SK-N-SH treated with all-trans-retinoic acid at 6 μM for 48 hours (cell line): ENCODE data around the gene LIFR.

ENCODE experiments used
- ATAC-seq: fragments of 200-7000 bp; cut with Tn5 transposase; 3 replicates; pipeline ENCODE4 v1.9.1; 2020; ENCODE audit warnings: mild to moderate bottlenecking, moderate library complexity
- ARNTL ChIP-seq: fragments of 450-650 bp; formaldehyde crosslinking; IDR thresholded peaks from 2 replicates; pipeline ENCODE4 v1.5.0; 2020; ENCODE audit warnings: low read depth, mild to moderate bottlenecking, moderate library complexity, borderline replicate concordance
- BACH2 ChIP-seq: fragments of 250-450 bp; sonication (Bioruptor Pico); IDR thresholded peaks from 2 replicates; pipeline ENCODE4 v1.9.0; 2021; ENCODE audit warnings: mild to moderate bottlenecking, borderline replicate concordance
- CREB5 ChIP-seq: fragments of 250-450 bp; sonication (Bioruptor Pico); IDR thresholded peaks from 2 replicates; pipeline ENCODE4 v1.5.1; 2020; ENCODE audit warnings: low read depth, mild to moderate bottlenecking, moderate library complexity
- CSDC2 ChIP-seq: fragments of 250-450 bp; sonication (Bioruptor Pico); IDR thresholded peaks from 2 replicates; pipeline ENCODE4 v1.5.0; 2020; ENCODE audit warnings: mild to moderate bottlenecking, moderate library complexity
- CSRNP3 ChIP-seq: fragments of 250-450 bp; sonication (Bioruptor Pico); IDR thresholded peaks from 2 replicates; pipeline ENCODE4 v1.5.1; 2021; ENCODE audit warnings: mild to moderate bottlenecking, moderate library complexity
- GLIS3 ChIP-seq: fragments of 250-450 bp; sonication (Bioruptor Pico); IDR thresholded peaks from 2 replicates; pipeline ENCODE4 v1.5.0; 2020; ENCODE audit warnings: mild to moderate bottlenecking, moderate library complexity
- OSR1 ChIP-seq: fragments of 250-450 bp; sonication (Bioruptor Pico); IDR thresholded peaks from 2 replicates; pipeline ENCODE4 v1.8.0; 2022; ENCODE audit warnings: moderate library complexity, mild to moderate bottlenecking, inconsistent platforms
- PATZ1 ChIP-seq: fragments of 250-450 bp; sonication (Bioruptor Pico); IDR thresholded peaks from 2 replicates; pipeline ENCODE4 v1.8.0; 2020; ENCODE audit warnings: mild to moderate bottlenecking, moderate library complexity, borderline replicate concordance
- POU6F1 ChIP-seq: fragments of 250-450 bp; sonication (Bioruptor Pico); IDR thresholded peaks from 2 replicates; pipeline ENCODE4 v1.8.0; 2021; ENCODE audit warnings: low read depth, mild to moderate bottlenecking, moderate library complexity, borderline replicate concordance
- PPARA ChIP-seq: fragments of 250-450 bp; sonication (Bioruptor Pico); IDR thresholded peaks from 2 replicates; pipeline ENCODE4 v1.5.0; 2020; ENCODE audit warnings: mild to moderate bottlenecking, borderline replicate concordance
- RARB ChIP-seq: fragments of 250-450 bp; sonication (Bioruptor Pico); IDR thresholded peaks from 2 replicates; pipeline ENCODE4 v1.8.0; 2021; ENCODE audit warnings: mild to moderate bottlenecking, moderate library complexity
- SNAI2 ChIP-seq: fragments of 250-450 bp; sonication (Bioruptor Pico); IDR thresholded peaks from 2 replicates; pipeline ENCODE4 v1.5.0; 2020; ENCODE audit warnings: mild to moderate bottlenecking, moderate library complexity
- TCF4 ChIP-seq: fragments of 250-450 bp; sonication (Bioruptor Pico); IDR thresholded peaks from 2 replicates; pipeline ENCODE4 v1.8.0; 2021; ENCODE audit warnings: mild to moderate bottlenecking, moderate library complexity, borderline replicate concordance
- TOX ChIP-seq: fragments of 250-450 bp; sonication (Bioruptor Pico); IDR thresholded peaks from 2 replicates; pipeline ENCODE4 v1.8.0; 2021; ENCODE audit warnings: mild to moderate bottlenecking, moderate library complexity, borderline replicate concordance
- TSHZ2 ChIP-seq: fragments of 250-450 bp; sonication (Bioruptor Pico); IDR thresholded peaks from 2 replicates; pipeline ENCODE4 v1.5.0; 2020; ENCODE audit warnings: mild to moderate bottlenecking, moderate library complexity
- ZC3H10 ChIP-seq: fragments of 250-450 bp; sonication (Bioruptor Pico); IDR thresholded peaks from 2 replicates; pipeline ENCODE4 v1.5.1; 2021; ENCODE audit warnings: mild to moderate bottlenecking, moderate library complexity
- ZFP3 ChIP-seq: fragments of 250-450 bp; sonication (Bioruptor Pico); IDR thresholded peaks from 2 replicates; pipeline ENCODE4 v1.5.0; 2020; ENCODE audit warnings: mild to moderate bottlenecking, moderate library complexity
- ZFP30 ChIP-seq: fragments of 450-650 bp; formaldehyde crosslinking; IDR thresholded peaks from 2 replicates; pipeline ENCODE4 v1.5.0; 2022; ENCODE audit warnings: mild to moderate bottlenecking, moderate library complexity
- ZNF565 ChIP-seq: fragments of 450-650 bp; formaldehyde crosslinking; conservative IDR thresholded peaks from 2 replicates; pipeline ENCODE4 v1.5.0; 2020; ENCODE audit warnings: low read depth, mild to moderate bottlenecking, moderate library complexity
- ZNF70 ChIP-seq: fragments of 450-650 bp; formaldehyde crosslinking; IDR thresholded peaks from 2 replicates; pipeline ENCODE4 v1.5.0; 2020; ENCODE audit warnings: mild to moderate bottlenecking, moderate library complexity
- ZNF8 ChIP-seq: fragments of 450-650 bp; formaldehyde crosslinking; IDR thresholded peaks from 2 replicates; pipeline ENCODE4 v1.5.0; 2020; ENCODE audit warnings: mild to moderate bottlenecking, moderate library complexity

Gene LIFR

GRCh38 chr5:38448568-38449350, 107.7 kb downstream of the LIFR start:
- ATAC-seq = no peak
- TF ChIP-seq TOX (CRISPR knock-in tag) (no peak), PPARA (CRISPR knock-in tag) (no peak), BACH2 (CRISPR knock-in tag) (no peak), CSRNP3 (no peak), ZNF565 (CRISPR knock-in tag) (no peak), GLIS3 (CRISPR knock-in tag) (no peak), PATZ1 (CRISPR knock-in tag) (no peak), ARNTL (no peak), ZC3H10 (CRISPR knock-in tag) (no peak), CSDC2 (no peak), ZNF70 (CRISPR knock-in tag) (no peak)

GRCh38 chr5:38447786-38448185, 108.7 kb downstream of the LIFR start:
- no peak for TF ChIP-seq ZFP3
- ATAC-seq = no peak

- TF ChIP-seq BACH2 (CRISPR knock-in tag) (no peak), CREB5 (no peak), POU6F1 (CRISPR knock-in tag) (no peak), ZNF70 (CRISPR knock-in tag) (no peak)
- ATAC-seq = no peak
These were observed 109.4 kb downstream of the LIFR start for GRCh38 chr5:38447056-38447455.

GRCh38 chr5:38446029-38446522, 110.4 kb downstream of the LIFR start:
- no peak for ATAC-seq
- TF ChIP-seq CSDC2 = no peak
- no peak for TF ChIP-seq TSHZ2 (CRISPR knock-in tag)
- TF ChIP-seq OSR1 (CRISPR knock-in tag) = no peak
- TF ChIP-seq ZNF565 (CRISPR knock-in tag) = no peak
- no peak for TF ChIP-seq CSRNP3
- no peak for TF ChIP-seq PATZ1 (CRISPR knock-in tag)
- no peak for TF ChIP-seq CREB5
- no peak for TF ChIP-seq TCF4
- no peak for TF ChIP-seq ZFP30 (CRISPR knock-in tag)
- TF ChIP-seq TOX (CRISPR knock-in tag) = no peak
- TF ChIP-seq ZFP3 = no peak
- TF ChIP-seq SNAI2 (CRISPR knock-in tag) = no peak
- TF ChIP-seq RARB (CRISPR knock-in tag) = no peak
- TF ChIP-seq GLIS3 (CRISPR knock-in tag) = no peak
- TF ChIP-seq ZNF8 (CRISPR knock-in tag) = no peak
- TF ChIP-seq BACH2 (CRISPR knock-in tag) = no peak
